ENCODE results near the gene MIA.

DNA sequence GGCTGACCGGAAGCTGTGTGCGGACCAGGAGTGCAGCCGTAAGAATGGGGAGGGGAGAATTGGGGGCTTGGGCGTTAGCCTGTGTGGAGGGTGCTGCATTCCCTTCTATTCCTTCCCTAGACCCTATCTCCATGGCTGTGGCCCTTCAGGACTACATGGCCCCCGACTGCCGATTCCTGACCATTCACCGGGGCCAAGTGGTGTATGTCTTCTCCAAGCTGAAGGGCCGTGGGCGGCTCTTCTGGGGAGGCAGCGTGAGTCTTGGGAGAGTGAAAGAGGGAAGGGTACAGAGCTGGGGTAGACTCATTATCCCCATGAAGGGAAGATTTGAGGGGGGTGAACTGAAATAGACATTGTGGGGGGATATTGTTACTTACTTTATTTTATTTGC is 306 bp downstream of the MIA start:
- TF ChIP-seq, protein P1, sequence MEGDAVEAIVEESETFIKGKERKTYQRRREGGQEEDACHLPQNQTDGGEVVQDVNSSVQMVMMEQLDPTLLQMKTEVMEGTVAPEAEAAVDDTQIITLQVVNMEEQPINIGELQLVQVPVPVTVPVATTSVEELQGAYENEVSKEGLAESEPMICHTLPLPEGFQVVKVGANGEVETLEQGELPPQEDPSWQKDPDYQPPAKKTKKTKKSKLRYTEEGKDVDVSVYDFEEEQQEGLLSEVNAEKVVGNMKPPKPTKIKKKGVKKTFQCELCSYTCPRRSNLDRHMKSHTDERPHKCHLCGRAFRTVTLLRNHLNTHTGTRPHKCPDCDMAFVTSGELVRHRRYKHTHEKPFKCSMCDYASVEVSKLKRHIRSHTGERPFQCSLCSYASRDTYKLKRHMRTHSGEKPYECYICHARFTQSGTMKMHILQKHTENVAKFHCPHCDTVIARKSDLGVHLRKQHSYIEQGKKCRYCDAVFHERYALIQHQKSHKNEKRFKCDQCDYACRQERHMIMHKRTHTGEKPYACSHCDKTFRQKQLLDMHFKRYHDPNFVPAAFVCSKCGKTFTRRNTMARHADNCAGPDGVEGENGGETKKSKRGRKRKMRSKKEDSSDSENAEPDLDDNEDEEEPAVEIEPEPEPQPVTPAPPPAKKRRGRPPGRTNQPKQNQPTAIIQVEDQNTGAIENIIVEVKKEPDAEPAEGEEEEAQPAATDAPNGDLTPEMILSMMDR (IDR thresholded peaks at IDR 0.05 in 8 of 11, conservative IDR thresholded peaks at IDR 0.05 in 3 of 11): no peak
- no peak for TF ChIP-seq POLR2A (IDR thresholded peaks at IDR 0.05)
